GM12865 (cell line): Measurements from ENCODE around the gene TBC1D14.

Experiments
- DNase-seq: peaks from one replicate; pipeline ENCODE4 v3.0.0; 2010; ENCODE audit warnings: low read depth
- H3K4me3 ChIP-seq: 2 replicates; pipeline ENCODE4 v1.5.1; 2011; ENCODE audit warnings: mild to moderate bottlenecking, low read depth, low read length, control low read depth
- CTCF ChIP-seq: IDR thresholded peaks from 2 replicates; pipeline ENCODE4 v1.5.1; 2011; ENCODE audit warnings: low read length, control low read depth, low read depth, inconsistent platforms; ENCODE audit not compliant: insufficient read depth; ENCODE audit errors: missing control alignments

The TBC1D14 gene

GRCh38 chr4:6942238-6942800 is 32.7 kb downstream of the TBC1D14 start:
- peak; percentile 93 for DNase-seq
- no peak overlapping the region for H3K4me3 ChIP-seq

GRCh38 chr4:6943012-6943884 is 33.6 kb downstream of the TBC1D14 start:
- no peak for TF ChIP-seq CTCF
- no peak overlapping the region for H3K4me3 ChIP-seq
- no peak for DNase-seq

More at GRCh38 chr4:6942238-6942800, 32.7 kb downstream of the TBC1D14 start:
- TF ChIP-seq CTCF, result no peak

- no peak for DNase-seq
- no peak overlapping the region for H3K4me3 ChIP-seq
- TF ChIP-seq CTCF, result no peak
Observed at GRCh38 chr4:6943885-6944225, 34.2 kb downstream of the TBC1D14 start.

- H3K4me3 ChIP-seq, result no peak overlapping the region
- no peak for DNase-seq
- no peak for TF ChIP-seq CTCF
Observed at GRCh38 chr4:6944301-6945051, 34.9 kb downstream of the TBC1D14 start.

- no peak for TF ChIP-seq CTCF
- DNase-seq, result no peak
- H3K4me3 ChIP-seq, result no peak overlapping the region
Observed at GRCh38 chr4:6945052-6945409, 35.4 kb downstream of the TBC1D14 start.

- no peak overlapping the region for H3K4me3 ChIP-seq
- DNase-seq, result no peak
- TF ChIP-seq CTCF, result no peak
Observed at GRCh38 chr4:6946497-6946896, 36.9 kb downstream of the TBC1D14 start.
